Activated T-cell treated with anti-CD3 and anti-CD28 coated beads, Interleukin-2, amount 50 U/mL, for 1 hour (primary cell): ENCODE results near the gene SEC14L6.
"Not testable (repeated sequence)": the region's sequence is repeated elsewhere in the genome, so short reads cannot be mapped to it uniquely, and the experiment has no call there.

Source experiments
- DNase-seq: peaks from one replicate; pipeline ENCODE4 v3.0.0-alpha.2; 2020

Gene SEC14L6

GRCh38 chr22:30546616-30547015 is at the start of gene SEC14L6:
TSS of gene SEC14L6 (minus strand) at chr22:30546741. CDS start at chr22:30546682, 59 bp downstream.
- no peak for DNase-seq

GRCh38 chr22:30596199-30596598 is 49.7 kb upstream of the SEC14L6 start:
- no peak for DNase-seq

- not testable (repeated sequence) for DNase-seq
Observed at GRCh38 chr22:30592360-30592713, 45.8 kb upstream of the SEC14L6 start.

GRCh38 chr22:30591588-30592359 is 45.2 kb upstream of the SEC14L6 start, which contains the start of gene PES1:
TSS of gene PES1 (minus strand) at chr22:30591910. CDS start at chr22:30591833, 77 bp downstream.
- DNase-seq = peak; percentile 94

- no peak for DNase-seq
Observed at GRCh38 chr22:30591191-30591587, 44.6 kb upstream of the SEC14L6 start.

- no peak for DNase-seq
Observed at GRCh38 chr22:30586414-30586813, 39.9 kb upstream of the SEC14L6 start.

GRCh38 chr22:30584441-30584840 is 37.9 kb upstream of the SEC14L6 start:
- DNase-seq = no peak

GRCh38 chr22:30582788-30583545 is 36.4 kb upstream of the SEC14L6 start:
- no peak for DNase-seq

- DNase-seq = no peak
Observed at GRCh38 chr22:30582051-30582450, 35.5 kb upstream of the SEC14L6 start.

- DNase-seq = no peak
Observed at GRCh38 chr22:30580896-30581295, 34.4 kb upstream of the SEC14L6 start.

GRCh38 chr22:30578481-30578880 is 31.9 kb upstream of the SEC14L6 start:
- DNase-seq = no peak

- DNase-seq = no peak
Observed at GRCh38 chr22:30575859-30576258, 29.3 kb upstream of the SEC14L6 start.

GRCh38 chr22:30574997-30575671 is 28.6 kb upstream of the SEC14L6 start:
- DNase-seq = no peak

GRCh38 chr22:30574095-30574981 is 27.8 kb upstream of the SEC14L6 start, which contains the start of gene GAL3ST1:
TSS of gene GAL3ST1 (minus strand) at chr22:30574665. CDS start at chr22:30557392, 17,273 bp downstream.
- no peak for DNase-seq

GRCh38 chr22:30573594-30574094 is 27.1 kb upstream of the SEC14L6 start:
- DNase-seq = no peak

- no peak for DNase-seq
Observed at GRCh38 chr22:30572840-30573593, 26.5 kb upstream of the SEC14L6 start.

- DNase-seq = no peak
Observed at GRCh38 chr22:30572210-30572609, 25.7 kb upstream of the SEC14L6 start.

- no peak for DNase-seq
Observed at GRCh38 chr22:30569674-30570202, 23.2 kb upstream of the SEC14L6 start.

GRCh38 chr22:30568137-30568805 is 21.7 kb upstream of the SEC14L6 start:
- DNase-seq = no peak

GRCh38 chr22:30567277-30567676 is 20.7 kb upstream of the SEC14L6 start:
- not testable (repeated sequence) for DNase-seq

- DNase-seq = no peak
Observed at GRCh38 chr22:30566125-30566524, 19.6 kb upstream of the SEC14L6 start.
